ENCODE measurements around the gene PLD5.

PLD5 gene

DNA sequence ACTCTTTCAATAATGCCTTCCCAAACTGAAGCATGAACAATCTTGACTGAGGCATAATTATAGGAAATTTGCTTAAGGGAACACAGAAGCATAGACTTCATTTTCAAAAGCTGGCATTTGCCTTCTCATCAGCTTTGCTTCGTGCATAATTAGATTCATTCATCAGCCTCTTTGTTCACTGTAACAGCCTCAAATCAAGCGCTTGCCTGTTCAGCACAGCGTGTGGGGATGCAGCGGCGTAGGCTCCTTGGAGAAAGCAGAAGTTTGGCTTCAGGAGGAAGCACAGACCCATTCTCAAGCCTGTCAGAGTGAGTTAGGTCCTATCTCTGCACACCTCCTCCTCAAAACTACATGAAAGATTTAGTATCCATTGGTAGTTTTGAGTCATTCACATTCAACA, 279.2 kb downstream of the PLD5 start:
- Histone ChIP-seq H3K4me1 (ENCODE audit: control insufficient read depth, low read length) (no peaks in the 10 kb centered on the region), H3K4me3 (ENCODE audit: low read length) (no peak overlapping the region), H4K20me1 (ENCODE audit: control insufficient read depth, insufficient read depth, low read depth, low read length) (no peaks in the 10 kb centered on the region), H3F3A (ENCODE audit: control insufficient read depth, insufficient read depth) (no peaks in the 10 kb centered on the region), H3K27ac (ENCODE audit: low read depth, low read length) (no peak overlapping the region), H3K79me2 (ENCODE audit: control insufficient read depth, low read length) (no peaks in the 10 kb centered on the region), H3K27me3 (ENCODE audit: control insufficient read depth, low read length) (no peaks in the 10 kb centered on the region), H3K36me3 (ENCODE audit: control insufficient read depth, low read length) (no peaks in the 10 kb centered on the region), H3K9me2 (replicated peaks; ENCODE audit: control insufficient read depth, low read length) (no peaks in the 10 kb centered on the region), H3K9me3 (ENCODE audit: control insufficient read depth, insufficient read depth, low read length) (no peaks in the 10 kb centered on the region), H3K4me2 (ENCODE audit: low read length) (no peak overlapping the region)
- TF ChIP-seq CTCF (IDR thresholded peaks at IDR 0.05; ENCODE audit: low read depth, low read length, poor library complexity, severe bottlenecking) = no peak
- no peak for TF ChIP-seq EZH2phosphoT487 (IDR thresholded peaks at IDR 0.05; ENCODE audit: borderline replicate concordance, low read length)

- H3K4me2 ChIP-seq (ENCODE audit: low read length) = no peak overlapping the region
- no peak for TF ChIP-seq EZH2phosphoT487 (IDR thresholded peaks at IDR 0.05; ENCODE audit: borderline replicate concordance, low read length)
- TF ChIP-seq CTCF (IDR thresholded peaks at IDR 0.05; ENCODE audit: low read depth, low read length, poor library complexity, severe bottlenecking) = no peak
Measured at GRCh38 chr1:242243472-242243871, 281.0 kb downstream of the PLD5 start.

DNA sequence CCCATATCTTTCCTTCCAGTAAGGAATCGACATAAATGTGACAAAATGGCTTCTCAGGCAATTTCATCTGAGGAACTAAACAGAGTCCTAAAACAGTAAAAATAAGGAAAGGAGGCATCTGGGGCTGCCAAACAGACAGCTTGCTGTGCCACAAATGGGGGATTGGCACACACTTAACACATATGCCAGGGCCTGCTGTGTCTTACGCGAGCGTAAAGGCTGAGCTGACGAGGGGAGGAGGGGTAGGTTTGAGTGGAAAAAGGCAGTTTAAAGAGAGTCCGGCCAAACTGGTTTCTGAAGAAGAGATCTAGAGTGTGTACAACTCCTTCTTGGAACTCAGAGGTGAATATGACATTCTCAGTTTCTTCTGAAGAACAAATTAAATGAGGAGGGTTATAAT, 281.5 kb downstream of the PLD5 start:
- no peaks in the 10 kb centered on the region for H3F3A ChIP-seq (ENCODE audit: control insufficient read depth, insufficient read depth)
- TF ChIP-seq EZH2phosphoT487 (IDR thresholded peaks at IDR 0.05; ENCODE audit: borderline replicate concordance, low read length) (no peak), CTCF (IDR thresholded peaks at IDR 0.05; ENCODE audit: low read depth, low read length, poor library complexity, severe bottlenecking) (no peak)
- no peak overlapping the region for H3K4me3 ChIP-seq (ENCODE audit: low read length)
- H3K27me3 ChIP-seq (ENCODE audit: control insufficient read depth, low read length) = no peaks in the 10 kb centered on the region
- no peak overlapping the region for H3K27ac ChIP-seq (ENCODE audit: low read depth, low read length)
- H3K9me3 ChIP-seq (ENCODE audit: control insufficient read depth, insufficient read depth, low read length) = no peaks in the 10 kb centered on the region
- no peaks in the 10 kb centered on the region for H3K79me2 ChIP-seq (ENCODE audit: control insufficient read depth, low read length)
- H3K36me3 ChIP-seq (ENCODE audit: control insufficient read depth, low read length) = no peaks in the 10 kb centered on the region
- H3K4me1 ChIP-seq (ENCODE audit: control insufficient read depth, low read length) = no peaks in the 10 kb centered on the region
- no peaks in the 10 kb centered on the region for H3K9me2 ChIP-seq (replicated peaks; ENCODE audit: control insufficient read depth, low read length)
- H3K4me2 ChIP-seq (ENCODE audit: low read length) = no peak overlapping the region
- H4K20me1 ChIP-seq (ENCODE audit: control insufficient read depth, insufficient read depth, low read depth, low read length) = no peaks in the 10 kb centered on the region

More at GRCh38 chr1:242243472-242243871, 281.0 kb downstream of the PLD5 start:
- H3K9me3 ChIP-seq (ENCODE audit: control insufficient read depth, insufficient read depth, low read length) = no peaks in the 10 kb centered on the region
- H3K9me2 ChIP-seq (replicated peaks; ENCODE audit: control insufficient read depth, low read length) = no peaks in the 10 kb centered on the region
- no peak overlapping the region for H3K27ac ChIP-seq (ENCODE audit: low read depth, low read length)
- no peaks in the 10 kb centered on the region for H4K20me1 ChIP-seq (ENCODE audit: control insufficient read depth, insufficient read depth, low read depth, low read length)
- no peaks in the 10 kb centered on the region for H3K4me1 ChIP-seq (ENCODE audit: control insufficient read depth, low read length)
- no peaks in the 10 kb centered on the region for H3K79me2 ChIP-seq (ENCODE audit: control insufficient read depth, low read length)
- no peaks in the 10 kb centered on the region for H3K27me3 ChIP-seq (ENCODE audit: control insufficient read depth, low read length)
- H3K36me3 ChIP-seq (ENCODE audit: control insufficient read depth, low read length) = no peaks in the 10 kb centered on the region
- H3F3A ChIP-seq (ENCODE audit: control insufficient read depth, insufficient read depth) = no peaks in the 10 kb centered on the region
- H3K4me3 ChIP-seq (ENCODE audit: low read length) = no peak overlapping the region

GRCh38 chr1:242241936-242242335, 282.6 kb downstream of the PLD5 start:
- H3K36me3 ChIP-seq (ENCODE audit: control insufficient read depth, low read length) = no peaks in the 10 kb centered on the region
- H4K20me1 ChIP-seq (ENCODE audit: control insufficient read depth, insufficient read depth, low read depth, low read length) = no peaks in the 10 kb centered on the region
- no peaks in the 10 kb centered on the region for H3K9me2 ChIP-seq (replicated peaks; ENCODE audit: control insufficient read depth, low read length)
- H3K4me2 ChIP-seq (ENCODE audit: low read length) = no peak overlapping the region
- no peaks in the 10 kb centered on the region for H3K9me3 ChIP-seq (ENCODE audit: control insufficient read depth, insufficient read depth, low read length)
- no peaks in the 10 kb centered on the region for H3K27me3 ChIP-seq (ENCODE audit: control insufficient read depth, low read length)
- H3K4me3 ChIP-seq (ENCODE audit: low read length) = no peak overlapping the region
- no peak for TF ChIP-seq EZH2phosphoT487 (IDR thresholded peaks at IDR 0.05; ENCODE audit: borderline replicate concordance, low read length)
- TF ChIP-seq CTCF (IDR thresholded peaks at IDR 0.05; ENCODE audit: low read depth, low read length, poor library complexity, severe bottlenecking) = no peak
- H3F3A ChIP-seq (ENCODE audit: control insufficient read depth, insufficient read depth) = no peaks in the 10 kb centered on the region
- H3K79me2 ChIP-seq (ENCODE audit: control insufficient read depth, low read length) = no peaks in the 10 kb centered on the region
- H3K27ac ChIP-seq (ENCODE audit: low read depth, low read length) = no peak overlapping the region
- no peaks in the 10 kb centered on the region for H3K4me1 ChIP-seq (ENCODE audit: control insufficient read depth, low read length)

All from DOHH2 (cell line).